ENCODE data around the gene CES4A. TPM values are rescaled to one million over a fixed set of nuclear protein-coding genes. Genes with fewer than 3 reads are reported as not detected.
A peak's percentile ranks its signal among the peaks of the same experiment; 100 is the strongest.
"Not testable (repeated sequence)": the region's sequence is repeated elsewhere in the genome, so short reads cannot be mapped to it uniquely, and the experiment has no call there.

The CES4A gene
- total RNA-seq, 2 donors from 2014 or later, result 10.9 to 16.5 TPM

DNA sequence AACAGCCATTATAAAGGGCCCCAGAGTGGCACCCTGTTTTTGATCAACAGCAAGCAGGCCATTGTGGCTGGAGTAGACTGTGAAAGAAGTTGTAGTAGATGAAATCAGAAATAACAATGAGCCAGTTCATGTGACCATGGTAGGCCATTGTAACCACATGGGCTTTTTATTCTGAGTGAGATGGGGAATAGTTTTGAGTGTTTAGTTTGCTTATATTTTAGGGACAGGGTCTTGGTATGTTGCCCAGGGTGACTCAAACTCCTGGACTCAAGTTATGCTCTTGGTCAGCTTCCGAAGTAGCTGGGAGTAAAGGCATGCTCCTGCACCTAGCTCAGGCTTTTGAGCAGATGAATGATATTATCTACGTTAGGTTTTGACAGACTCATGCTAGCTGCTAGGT lies 52.5 kb downstream of the CES4A start:
- ATAC-seq, result no peak
- intact Hi-C loops (cut with DNase I), result no loop called here
- no peaks in the 10 kb centered on the region for H3K9me3 ChIP-seq
- H3K27me3 ChIP-seq, result no peaks in the 10 kb centered on the region
- no peaks in the 10 kb centered on the region for H3K4me1 ChIP-seq
- WGBS, 2 donors, result 75 to 96% methylated on average over 2 of the region's 2 CpGs
- no peak for DNase-seq
- no peak for TF ChIP-seq POLR2A (IDR thresholded peaks at IDR 0.05)
- TF ChIP-seq, protein P1, sequence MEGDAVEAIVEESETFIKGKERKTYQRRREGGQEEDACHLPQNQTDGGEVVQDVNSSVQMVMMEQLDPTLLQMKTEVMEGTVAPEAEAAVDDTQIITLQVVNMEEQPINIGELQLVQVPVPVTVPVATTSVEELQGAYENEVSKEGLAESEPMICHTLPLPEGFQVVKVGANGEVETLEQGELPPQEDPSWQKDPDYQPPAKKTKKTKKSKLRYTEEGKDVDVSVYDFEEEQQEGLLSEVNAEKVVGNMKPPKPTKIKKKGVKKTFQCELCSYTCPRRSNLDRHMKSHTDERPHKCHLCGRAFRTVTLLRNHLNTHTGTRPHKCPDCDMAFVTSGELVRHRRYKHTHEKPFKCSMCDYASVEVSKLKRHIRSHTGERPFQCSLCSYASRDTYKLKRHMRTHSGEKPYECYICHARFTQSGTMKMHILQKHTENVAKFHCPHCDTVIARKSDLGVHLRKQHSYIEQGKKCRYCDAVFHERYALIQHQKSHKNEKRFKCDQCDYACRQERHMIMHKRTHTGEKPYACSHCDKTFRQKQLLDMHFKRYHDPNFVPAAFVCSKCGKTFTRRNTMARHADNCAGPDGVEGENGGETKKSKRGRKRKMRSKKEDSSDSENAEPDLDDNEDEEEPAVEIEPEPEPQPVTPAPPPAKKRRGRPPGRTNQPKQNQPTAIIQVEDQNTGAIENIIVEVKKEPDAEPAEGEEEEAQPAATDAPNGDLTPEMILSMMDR (IDR thresholded peaks at IDR 0.05), result no peak
- H3K36me3 ChIP-seq (replicated peaks in 1 of 2; ENCODE audit: insufficient read depth in 1 of 2, low read depth in 2 of 2), result no peaks in the 10 kb centered on the region
- no peak overlapping the region for H3K4me3 ChIP-seq
- no peak overlapping the region for H3K27ac ChIP-seq

DNA sequence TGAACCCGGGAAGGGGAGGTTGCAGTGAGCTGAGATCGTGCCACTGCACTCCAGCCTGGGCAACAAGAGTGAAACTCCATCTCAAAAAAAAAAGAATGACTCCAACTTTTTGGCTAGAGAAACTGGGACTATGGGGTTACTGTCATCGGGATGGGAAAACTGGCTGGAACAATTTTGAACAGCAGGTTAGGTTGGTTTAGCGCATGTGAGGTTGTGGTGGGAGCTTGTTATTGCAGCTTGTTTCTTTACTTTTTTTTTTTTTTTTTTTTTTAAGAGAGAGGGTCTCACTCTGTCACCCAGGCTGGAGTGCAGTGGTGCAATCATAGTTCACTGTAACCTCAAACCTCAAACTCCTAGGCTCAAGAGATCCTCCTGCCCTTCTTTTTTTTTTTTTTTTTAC lies 53.1 kb downstream of the CES4A start:
- intact Hi-C loops (cut with DNase I); H3K27ac ChIP-seq; H3K4me3 ChIP-seq; ATAC-seq; H3K9me3 ChIP-seq; H3K27me3 ChIP-seq; DNase-seq; H3K4me1 ChIP-seq; H3K36me3 ChIP-seq (replicated peaks in 1 of 2; ENCODE audit: insufficient read depth in 1 of 2, low read depth in 2 of 2): not testable (repeated sequence)
- TF ChIP-seq, protein P1 (IDR thresholded peaks at IDR 0.05), result peak in 1 of 7 experiments; percentile 6
- WGBS, 2 donors, result 95 to 96% methylated on average over 4 of the region's 4 CpGs

DNA sequence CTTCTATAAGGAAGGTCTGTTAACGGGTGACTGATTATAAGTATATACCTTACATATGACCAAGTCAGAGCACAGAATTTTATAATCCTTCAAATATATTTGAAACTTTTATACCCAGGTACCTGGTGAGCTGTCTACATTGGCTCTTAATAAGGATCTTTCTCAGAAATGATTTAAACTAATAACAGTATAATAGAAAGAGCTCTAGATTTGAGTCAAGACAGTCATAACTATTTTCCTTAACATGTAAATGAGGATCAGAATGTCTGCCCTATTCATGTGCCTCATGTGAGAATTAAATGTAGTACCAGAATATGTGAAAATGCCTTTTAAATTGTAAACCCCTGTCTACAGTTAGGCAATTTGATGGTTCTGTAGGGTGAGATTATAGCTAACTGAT lies 55.0 kb downstream of the CES4A start:
- H3K9me3 ChIP-seq, result no peaks in the 10 kb centered on the region
- H3K36me3 ChIP-seq (replicated peaks in 1 of 2; ENCODE audit: insufficient read depth in 1 of 2, low read depth in 2 of 2), result no peaks in the 10 kb centered on the region
- TF ChIP-seq, protein P1 (IDR thresholded peaks at IDR 0.05), result no peak
- no peak for TF ChIP-seq POLR2A (IDR thresholded peaks at IDR 0.05)
- intact Hi-C loops (cut with DNase I), result no loop called here
- H3K4me3 ChIP-seq, result no peak overlapping the region
- H3K27ac ChIP-seq, result no peak overlapping the region
- no peaks in the 10 kb centered on the region for H3K27me3 ChIP-seq
- DNase-seq (no peak), ATAC-seq (no peak)
- no peaks in the 10 kb centered on the region for H3K4me1 ChIP-seq
- WGBS, 2 donors, result 93 to 94% methylated on average over 1 of the region's 1 CpG

GRCh38 chr16:67050796-67051195 lies 62.4 kb downstream of the CES4A start:
- no peak for TF ChIP-seq POLR2A (IDR thresholded peaks at IDR 0.05)
- TF ChIP-seq, protein P1 (IDR thresholded peaks at IDR 0.05), result no peak
- 94 to 96% methylated on average over 2 of the region's 2 CpGs for WGBS, 2 donors
- Histone ChIP-seq H3K27me3 (no peaks in the 10 kb centered on the region), H3K36me3 (replicated peaks in 1 of 2; ENCODE audit: insufficient read depth in 1 of 2, low read depth in 2 of 2) (no peaks in the 10 kb centered on the region), H3K4me1 (no peaks in the 10 kb centered on the region), H3K4me3 (no peak overlapping the region), H3K27ac (no peak overlapping the region), H3K9me3 (no peaks in the 10 kb centered on the region)
- no peak for DNase-seq
- ATAC-seq, result no peak
- intact Hi-C loops (cut with DNase I), result no loop called here

GRCh38 chr16:67052399-67052798 lies 64.0 kb downstream of the CES4A start:
- intact Hi-C loops (cut with DNase I), result no loop called here
- H3K27ac ChIP-seq, result no peak overlapping the region
- 93 to 95% methylated on average over 1 of the region's 1 CpG for WGBS, 2 donors
- no peaks in the 10 kb centered on the region for H3K4me1 ChIP-seq
- H3K9me3 ChIP-seq, result no peaks in the 10 kb centered on the region
- TF ChIP-seq, protein P1 (IDR thresholded peaks at IDR 0.05), result no peak
- ATAC-seq (no peak), DNase-seq (no peak)
- H3K27me3 ChIP-seq, result no peaks in the 10 kb centered on the region
- no peaks in the 10 kb centered on the region for H3K36me3 ChIP-seq (replicated peaks in 1 of 2; ENCODE audit: insufficient read depth in 1 of 2, low read depth in 2 of 2)
- H3K4me3 ChIP-seq, result no peak overlapping the region
